PC-9 (cell line): ENCODE results near the gene DCLK2. TPM values are rescaled to one million over a fixed set of nuclear protein-coding genes. Genes with fewer than 3 reads are reported as not detected.

Experiments
- BruUV-seq: library from RNA; stranded (reverse); fragments of 400-500 nt; replicated peaks from 2 replicates; lab custom pipeline; 2021; lab: Mats Ljungman, UMichigan
- CTCF ChIA-PET: fragments of 300-600 bp; sonication (Branson Sonifier 250); formaldehyde crosslinking; loops from one replicate; lab custom pipeline; 2022; ENCODE audit warnings: antibody characterized with exemption; lab: Charles Lee
- POLR2A ChIA-PET: fragments of 300-600 bp; sonication (Branson Sonifier 250); formaldehyde crosslinking; loops from one replicate; lab custom pipeline; 2022; ENCODE audit warnings: antibody characterized with exemption; ENCODE audit not compliant: unreplicated experiment; lab: Charles Lee
- DNase-seq, 2 experiments: peaks; one replicate each; pipeline versions ENCODE4 v3.0.0 to v3.0.0-alpha.2; 2015 to 2022; ENCODE audit warnings: mixed read lengths in 1 of 2
- H2AFZ ChIP-seq: fragments of 200-600 bp; sonication (generic); 2 replicates; pipeline ENCODE4 v1.8.1; 2017; ENCODE audit warnings: antibody characterized with exemption
- H3F3A ChIP-seq: fragments of 200-600 bp; sonication (generic); 2 replicates; pipeline ENCODE4 v1.8.1; 2017; ENCODE audit warnings: antibody characterized with exemption, mild to moderate bottlenecking, low read depth; ENCODE audit not compliant: insufficient read depth
- H3K27ac ChIP-seq: fragments of 200-600 bp; sonication (generic); 2 replicates; pipeline ENCODE4 v1.6.1; 2016; ENCODE audit warnings: mixed run types
- H3K27me3 ChIP-seq: fragments of 200-600 bp; sonication (generic); 2 replicates; pipeline ENCODE4 v1.6.1; 2016; ENCODE audit warnings: low read depth, mixed run types; ENCODE audit not compliant: insufficient read depth
- H3K36me3 ChIP-seq: fragments of 200-600 bp; sonication (generic); 2 replicates; pipeline ENCODE4 v1.6.1; 2016; ENCODE audit warnings: low read depth, mixed run types
- H3K4me1 ChIP-seq: fragments of 200-600 bp; sonication (generic); replicated peaks from 2 replicates; pipeline ENCODE4 v1.6.1; 2016; ENCODE audit warnings: mixed run types; ENCODE audit not compliant: insufficient read depth
- H3K4me2 ChIP-seq: fragments of 200-600 bp; sonication (generic); 2 replicates; pipeline ENCODE4 v1.6.1; 2017; ENCODE audit warnings: mixed run types
- H3K4me3 ChIP-seq: fragments of 200-600 bp; sonication (generic); 2 replicates; pipeline ENCODE4 v1.6.1; 2016; ENCODE audit warnings: mixed run types
- H3K79me2 ChIP-seq: fragments of 200-600 bp; sonication (generic); 2 replicates; pipeline ENCODE4 v1.6.1; 2017; ENCODE audit warnings: low read depth, mixed run types
- H3K9me2 ChIP-seq: fragments of 200-600 bp; sonication (generic); 2 replicates; pipeline ENCODE4 v1.8.1; 2017; ENCODE audit warnings: mild to moderate bottlenecking; ENCODE audit not compliant: insufficient read depth
- H3K9me3 ChIP-seq: fragments of 200-600 bp; sonication (generic); 2 replicates; pipeline ENCODE4 v1.8.1; 2016; ENCODE audit warnings: low read depth; ENCODE audit not compliant: insufficient read depth
- H4K20me1 ChIP-seq: fragments of 200-600 bp; sonication (generic); 2 replicates; pipeline ENCODE4 v1.8.1; 2017; ENCODE audit not compliant: insufficient read depth
- CTCF ChIP-seq: fragments of 200-600 bp; sonication (generic); conservative IDR thresholded peaks from 2 replicates; pipeline ENCODE4 v1.6.1; 2017; ENCODE audit warnings: mixed run types, antibody characterized with exemption, mild to moderate bottlenecking, moderate library complexity
- EZH2 ChIP-seq: fragments of 200-600 bp; sonication (generic); IDR thresholded peaks from 2 replicates; pipeline ENCODE4 v1.8.0; 2017; ENCODE audit warnings: antibody characterized with exemption, low read depth
- intact Hi-C: fragments of 100-400 bp; cut with micrococcal nuclease; formaldehyde crosslinking; loops from one replicate; pipeline ENCODE4 v1.10.0; 2022; ENCODE audit not compliant: unreplicated experiment
- total RNA-seq: library from RNA; stranded (reverse); gene quantifications from 2 replicates; pipeline ENCODE4 v1.2.3, GENCODE V29; 2021

Gene DCLK2
- total RNA-seq, 1 experiment from 2014 or later, result 0.41 TPM

GRCh38 chr4:150280081-150280895, 202.0 kb downstream of the DCLK2 start:
- Histone ChIP-seq H3K9me2 (no peaks in the 10 kb centered on the region), H3K4me3 (no peak overlapping the region), H3K4me2 (no peak overlapping the region), H3K4me1 (0 out of 2 replicates have a peak, but pooled peaks cover 5% of the 10 kb centered on the region), H3K9me3 (no peaks in the 10 kb centered on the region), H3K27ac (0 out of 2 replicates have a peak overlapping the region, but pooled peaks have one; percentile 35), H2AFZ (no peak overlapping the region), H3K27me3 (no peaks in the 10 kb centered on the region), H3K79me2 (no peaks in the 10 kb centered on the region), H3F3A (no peaks in the 10 kb centered on the region), H3K36me3 (no peaks in the 10 kb centered on the region; the same call in 1 of the 2 replicates), H4K20me1 (no peaks in the 10 kb centered on the region)
- BruUV-seq, result no TSS peak
- TF ChIP-seq EZH2 (no peak), CTCF (no peak)
- ChIA-PET POLR2A (interaction anchor here (0.6 kb wide), 1 partner anchor 239 kb away, joined by 3 read pairs; no protein-coding TSS in a partner anchor), CTCF (interaction anchor here (0.5 kb wide), 1 partner anchor 293 kb away, joined by 3 read pairs; no protein-coding TSS in a partner anchor)
- intact Hi-C loops, result no loop called here
- DNase-seq, result peak; percentile 31 to 66

- Histone ChIP-seq H3K27ac (peak overlapping the region; percentile 35; the same call in 1 of the 2 replicates), H2AFZ (no peak overlapping the region), H4K20me1 (no peaks in the 10 kb centered on the region), H3K4me3 (no peak overlapping the region), H3K79me2 (no peaks in the 10 kb centered on the region), H3K4me1 (0 out of 2 replicates have a peak, but pooled peaks cover 5% of the 10 kb centered on the region), H3K4me2 (no peak overlapping the region), H3K27me3 (no peaks in the 10 kb centered on the region), H3K36me3 (no peaks in the 10 kb centered on the region; the same call in 1 of the 2 replicates), H3K9me2 (no peaks in the 10 kb centered on the region), H3F3A (no peaks in the 10 kb centered on the region), H3K9me3 (no peaks in the 10 kb centered on the region)
- intact Hi-C loops, result no loop called here
- TF ChIP-seq CTCF (no peak), EZH2 (no peak)
- ChIA-PET CTCF (no interaction called here), POLR2A (interaction anchor here (0.6 kb wide), 2 partner anchors 66 to 239 kb away, joined by 3 read pairs; no protein-coding TSS in a partner anchor)
- BruUV-seq, result no TSS peak
- no peak for DNase-seq
Measured at GRCh38 chr4:150280975-150281374, 202.7 kb downstream of the DCLK2 start.

- H3K27ac ChIP-seq, result no peak overlapping the region
- H3F3A ChIP-seq, result no peaks in the 10 kb centered on the region
- H3K27me3 ChIP-seq, result no peaks in the 10 kb centered on the region
- ChIA-PET CTCF (no interaction called here), POLR2A (no interaction called here)
- H4K20me1 ChIP-seq, result no peaks in the 10 kb centered on the region
- no peak overlapping the region for H2AFZ ChIP-seq
- intact Hi-C loops, result no loop called here
- H3K79me2 ChIP-seq, result no peaks in the 10 kb centered on the region
- no peak overlapping the region for H3K4me2 ChIP-seq
- no peak overlapping the region for H3K4me3 ChIP-seq
- no peak for DNase-seq
- no TSS peak for BruUV-seq
- H3K36me3 ChIP-seq, result no peaks in the 10 kb centered on the region
- H3K9me2 ChIP-seq, result no peaks in the 10 kb centered on the region
- TF ChIP-seq CTCF, result no peak
- H3K9me3 ChIP-seq, result no peaks in the 10 kb centered on the region
- 0 out of 2 replicates have a peak, but pooled peaks cover 5% of the 10 kb centered on the region for H3K4me1 ChIP-seq
Measured at GRCh38 chr4:150283689-150284088, 205.4 kb downstream of the DCLK2 start.
